T-helper 1 cell treated with Interleukin-12 subunit alpha and Interleukin-12 subunit beta and Interleukin-4 antibody, amounts not matched to agents 30 ng/mL and 1 ng/mL, for 36 hours (primary cell): ENCODE results near the gene KLHL30. TPM values are rescaled to one million over a fixed set of nuclear protein-coding genes. Genes with fewer than 3 reads are reported as not detected.

Experiments
- intact Hi-C: fragments of 100-400 bp; cut with micrococcal nuclease; formaldehyde crosslinking; loops from one replicate; pipeline ENCODE4 v1.15.1; 2024
- total RNA-seq: library from RNA; stranded (reverse); gene quantifications from 2 replicates; pipeline ENCODE4 v1.2.3, GENCODE V29; 2022

The KLHL30 gene
- total RNA-seq, 1 donor from 2014 or later = not detected

DNA sequence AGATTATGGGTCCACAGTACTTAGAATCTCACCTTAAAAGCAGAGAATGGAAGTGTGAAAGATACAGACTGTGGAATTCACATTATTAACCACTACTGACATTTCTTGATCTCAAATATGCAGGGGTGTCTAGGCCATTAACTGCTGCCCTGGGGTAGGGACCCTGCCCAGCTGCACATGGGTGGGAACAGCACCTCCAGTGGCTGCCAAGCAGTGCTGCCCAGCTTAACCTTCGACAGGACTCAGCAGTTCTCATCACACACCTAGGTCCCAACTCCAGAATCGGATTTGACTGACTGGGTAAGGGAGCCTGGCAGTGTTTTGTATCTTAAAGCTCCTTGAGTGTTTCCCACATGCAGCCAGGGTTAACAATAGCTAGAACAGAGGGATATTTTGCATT, 35.2 kb downstream of the KLHL30 start:
- intact Hi-C loops = no loop called here

DNA sequence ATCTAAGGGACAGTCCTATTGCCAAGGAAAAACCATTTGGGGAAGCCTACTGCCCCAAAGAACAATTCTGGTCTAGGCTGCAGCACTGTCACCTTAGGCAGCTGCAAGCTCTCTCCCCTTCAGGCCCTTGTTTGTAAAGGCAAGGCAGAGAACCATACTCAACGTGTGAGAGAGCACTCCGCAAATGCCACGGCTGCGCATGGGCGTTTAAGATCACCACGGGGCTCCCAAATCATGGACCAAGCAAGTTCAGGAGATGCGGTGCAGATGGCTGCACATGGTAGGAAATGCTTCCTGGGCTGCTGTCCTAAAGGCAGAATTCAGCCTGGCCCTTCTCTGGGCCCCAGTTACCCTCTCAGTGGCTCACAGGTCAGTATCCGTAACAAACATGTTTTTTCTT, 35.8 kb downstream of the KLHL30 start:
- intact Hi-C loops = no loop called here

DNA sequence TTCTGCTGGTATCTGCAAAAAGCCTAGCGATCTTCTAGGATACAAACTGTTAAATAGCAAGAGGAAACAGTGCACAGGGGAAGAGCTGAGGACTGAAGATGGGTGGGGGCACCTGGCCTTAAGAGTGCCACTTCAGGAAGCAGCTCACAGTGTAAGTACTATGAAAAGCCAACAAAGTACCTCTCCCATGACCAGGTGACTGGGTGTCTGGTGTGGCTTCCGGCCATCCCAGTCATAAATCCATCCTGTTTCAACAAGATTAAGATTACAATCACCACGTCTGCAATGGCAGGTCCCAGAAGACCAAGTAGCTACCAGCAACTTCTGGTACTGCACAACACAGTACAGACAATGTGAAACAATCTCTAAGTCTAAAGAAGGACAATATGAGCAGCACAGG, 36.2 kb downstream of the KLHL30 start:
- intact Hi-C loops = no loop called here

DNA sequence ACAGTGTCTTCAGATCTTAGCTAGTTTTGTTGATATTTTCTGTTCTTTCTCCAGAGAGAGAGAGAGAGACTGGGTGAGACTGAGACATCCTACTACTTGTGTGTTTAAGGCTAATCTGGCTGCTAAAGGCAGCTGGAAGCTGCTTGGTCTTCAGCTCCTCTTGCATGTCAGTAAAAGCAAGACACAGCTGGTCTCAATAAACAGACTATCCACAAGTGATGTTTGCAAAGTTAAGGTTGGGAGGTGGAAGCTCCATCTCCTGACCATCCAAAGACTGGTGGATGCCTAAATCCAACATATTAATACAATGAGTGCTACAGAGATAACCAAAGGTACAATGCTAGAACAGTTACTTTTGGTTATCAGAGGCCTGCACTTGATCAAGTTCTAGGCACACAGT, 38.1 kb downstream of the KLHL30 start:
- intact Hi-C loops = no loop called here

DNA sequence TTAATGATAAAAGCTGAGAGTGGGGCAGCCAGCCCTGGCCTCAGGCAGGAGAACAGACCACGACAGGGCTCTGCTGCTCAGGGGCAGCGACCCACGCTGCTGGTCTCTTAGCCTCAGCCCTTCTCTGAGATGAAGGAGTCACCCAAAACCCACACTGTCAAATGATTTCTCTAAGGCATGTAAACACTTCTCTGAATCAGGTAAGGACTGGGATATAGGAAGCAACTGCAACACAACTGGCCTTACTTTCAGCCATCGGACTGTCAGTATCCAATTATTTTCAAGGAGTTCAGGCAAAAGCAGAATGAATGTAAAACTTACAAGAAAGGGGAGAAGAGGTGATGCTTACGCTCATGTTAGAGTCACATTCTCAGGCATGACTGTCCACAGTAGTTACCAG, 42.1 kb downstream of the KLHL30 start:
- intact Hi-C loops = no loop called here

DNA sequence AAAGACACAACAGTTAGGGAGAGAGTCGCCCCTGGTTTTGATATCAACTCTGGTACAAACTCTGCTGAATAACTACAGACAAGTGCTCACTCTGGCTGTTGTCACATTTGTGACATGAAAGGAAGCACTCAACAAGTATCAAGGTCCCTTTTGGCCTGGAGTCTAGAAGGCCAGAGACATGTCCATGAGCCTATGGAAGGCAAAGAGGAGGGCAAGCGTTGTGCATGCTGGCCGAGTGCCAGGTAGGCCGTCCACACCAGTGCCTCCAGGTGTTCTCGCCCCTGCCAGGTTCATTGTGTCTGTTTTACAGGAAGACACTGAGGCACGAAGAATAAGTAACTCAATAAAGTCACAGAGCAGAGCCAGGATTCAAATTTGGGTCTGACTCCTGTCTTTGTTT, 43.9 kb downstream of the KLHL30 start:
- intact Hi-C loops = no loop called here

DNA sequence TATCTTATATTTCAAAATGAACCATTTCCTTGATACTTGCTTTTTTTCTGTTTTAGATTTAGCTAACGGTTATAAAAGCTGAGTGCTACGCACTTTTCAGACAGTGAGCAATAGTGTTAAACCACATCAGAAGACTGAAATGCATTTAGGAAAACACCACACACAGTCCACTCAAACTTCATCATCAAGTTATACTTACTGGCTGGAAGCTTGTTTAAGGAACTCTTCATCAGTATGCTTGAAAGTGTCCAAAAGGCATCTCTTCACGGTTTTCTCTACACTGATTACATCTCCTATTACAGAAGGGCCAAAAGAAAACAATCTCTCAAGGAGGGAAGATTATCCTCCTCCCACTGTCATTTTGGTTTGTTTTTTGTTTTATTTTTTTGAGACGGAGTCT, 45.4 kb downstream of the KLHL30 start:
- intact Hi-C loops = no loop called here

DNA sequence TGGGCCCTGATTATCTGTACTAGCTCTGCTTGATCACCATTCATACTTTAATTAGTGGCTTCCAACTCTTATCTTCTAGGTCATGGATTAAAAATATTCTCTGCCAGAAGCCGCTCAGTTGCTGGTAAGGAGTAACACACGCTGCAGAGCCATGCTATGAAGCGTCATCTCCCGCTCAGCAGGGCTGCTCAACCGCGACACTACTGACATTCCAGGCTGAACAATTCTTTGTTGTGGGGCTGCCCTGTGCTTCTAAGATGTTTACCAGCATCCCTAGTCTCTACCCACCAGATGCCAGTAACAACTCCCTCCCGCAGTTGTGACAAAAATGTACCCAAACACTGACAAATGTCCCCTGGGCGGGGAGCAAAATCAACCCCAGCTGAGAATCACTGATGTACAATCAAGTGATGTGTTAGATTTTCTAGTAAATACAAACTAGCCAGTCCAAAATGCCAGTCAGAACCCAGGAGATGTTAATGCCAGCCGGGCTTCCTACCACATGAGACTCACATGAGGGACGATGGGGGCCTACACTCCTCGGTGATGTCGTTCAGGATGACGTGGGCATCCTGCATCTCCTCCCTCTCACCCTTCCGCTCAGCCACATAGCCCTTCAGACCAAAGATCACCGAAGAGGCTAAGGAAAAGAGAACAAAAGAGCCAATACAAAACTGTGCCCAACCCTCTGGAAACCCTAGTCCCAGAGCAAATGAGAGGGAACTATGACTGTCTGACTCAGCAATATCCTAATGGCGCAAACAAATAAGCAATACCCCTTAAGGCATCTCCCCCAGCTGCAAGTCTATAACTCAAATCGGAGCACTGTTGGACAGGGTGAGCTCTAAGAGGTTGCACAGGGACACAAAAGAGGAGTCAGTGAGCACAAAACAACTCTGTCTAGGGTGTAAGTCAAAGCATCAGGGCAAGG, 49.4 kb downstream of the KLHL30 start:
- intact Hi-C loops = no loop called here

DNA sequence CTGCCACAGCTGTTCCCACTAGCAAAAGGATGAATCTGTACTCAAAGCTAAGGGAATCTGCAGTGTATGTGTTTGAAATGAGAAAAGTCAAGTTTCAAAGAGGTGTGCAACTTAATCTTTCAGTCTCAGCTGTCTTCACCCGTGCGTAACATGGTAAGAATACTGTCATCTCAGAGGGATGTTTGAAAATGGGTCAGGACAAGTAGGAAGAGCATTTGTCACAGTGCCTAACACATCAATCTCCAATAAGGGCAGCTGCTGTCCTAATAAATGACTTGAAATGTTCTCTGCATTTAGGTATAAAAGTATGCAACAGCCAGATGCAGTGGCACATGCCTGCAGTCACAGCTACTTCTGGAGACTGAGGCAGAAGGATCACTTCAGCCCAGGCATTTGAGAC, 52.0 kb downstream of the KLHL30 start:
- intact Hi-C loops = no loop called here

Other genes starting within 250 kb of the KLHL30 start
- 76.0 and 79.1 TPM in 2 replicates for gene UBE2F, start 171.7 kb upstream of the KLHL30 start, total RNA-seq
- 55.5 and 56.9 TPM in 2 replicates for gene SCLY, start 77.7 kb upstream of the KLHL30 start, total RNA-seq
- 0.15 and 0.17 TPM in 2 replicates for gene ESPNL, start 38.3 kb upstream of the KLHL30 start, total RNA-seq
- not detected in 2 replicates for gene ERFE, start 20.3 kb downstream of the KLHL30 start, total RNA-seq
- 70.2 and 74.8 TPM in 2 replicates for gene ILKAP, start 65.0 kb downstream of the KLHL30 start, total RNA-seq
- gene HES6, start 101.4 kb downstream of the KLHL30 start, total RNA-seq = 1.8 and 2.1 TPM in 2 replicates
- 10.6 and 10.7 TPM in 2 replicates for gene PER2, start 149.9 kb downstream of the KLHL30 start, total RNA-seq
- gene TRAF3IP1, start 181.8 kb downstream of the KLHL30 start, total RNA-seq = 7.8 and 10.8 TPM in 2 replicates